Activated CD8-positive, alpha-beta memory T cell treated with anti-CD3 and anti-CD28 coated beads for 1 hour (primary cell): Measurements from ENCODE around the gene DOCK8.
"Not testable (repeated sequence)": the region's sequence is repeated elsewhere in the genome, so short reads cannot be mapped to it uniquely, and the experiment has no call there.

ENCODE experiments used
- DNase-seq, 2 donors: peaks; one replicate each; pipeline ENCODE4 v3.0.0-alpha.2; 2020; ENCODE audit warnings: low read depth in 1 of 2; ENCODE audit errors: extremely low read depth in 1 of 2

DOCK8 gene

DNA sequence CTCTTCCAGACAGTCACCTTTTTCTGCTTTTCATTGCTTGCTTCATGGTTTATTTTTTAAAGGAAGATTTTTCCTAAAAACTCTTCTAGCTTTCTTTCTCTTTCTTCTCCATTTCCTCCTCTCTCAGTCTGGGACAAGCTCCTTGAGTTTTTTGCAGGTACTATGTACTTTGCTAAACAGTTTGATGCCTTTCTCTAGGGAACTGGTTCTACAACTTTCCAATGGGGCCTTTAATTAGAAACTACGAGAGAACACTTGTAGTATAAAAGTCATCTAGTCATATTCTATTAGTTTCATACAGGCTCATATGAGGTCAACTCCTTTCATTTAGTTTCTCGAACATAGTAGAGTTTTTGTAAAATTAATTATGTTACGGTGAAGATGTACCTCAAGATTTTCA, 189.6 kb downstream of the DOCK8 start:
- no peak for DNase-seq

DNA sequence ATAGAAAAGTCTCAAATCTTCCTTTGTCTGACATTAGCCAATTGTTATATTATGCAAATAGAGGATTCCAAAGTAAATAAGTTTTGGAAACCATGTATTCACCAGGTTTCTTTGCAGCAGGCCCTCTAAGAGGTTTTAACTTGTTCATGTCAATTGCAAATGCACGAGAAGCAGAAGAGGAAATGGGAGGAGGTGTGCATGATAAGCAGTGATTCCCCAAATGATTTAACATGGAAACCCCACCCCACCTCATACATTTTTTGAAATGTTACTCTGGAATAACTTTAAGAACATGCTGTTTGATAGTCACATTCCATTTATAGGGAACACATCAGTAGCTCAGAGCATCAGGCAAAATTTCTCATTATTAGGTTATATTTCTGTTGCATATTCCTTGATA, 190.7 kb downstream of the DOCK8 start:
- no peak for DNase-seq

DNA sequence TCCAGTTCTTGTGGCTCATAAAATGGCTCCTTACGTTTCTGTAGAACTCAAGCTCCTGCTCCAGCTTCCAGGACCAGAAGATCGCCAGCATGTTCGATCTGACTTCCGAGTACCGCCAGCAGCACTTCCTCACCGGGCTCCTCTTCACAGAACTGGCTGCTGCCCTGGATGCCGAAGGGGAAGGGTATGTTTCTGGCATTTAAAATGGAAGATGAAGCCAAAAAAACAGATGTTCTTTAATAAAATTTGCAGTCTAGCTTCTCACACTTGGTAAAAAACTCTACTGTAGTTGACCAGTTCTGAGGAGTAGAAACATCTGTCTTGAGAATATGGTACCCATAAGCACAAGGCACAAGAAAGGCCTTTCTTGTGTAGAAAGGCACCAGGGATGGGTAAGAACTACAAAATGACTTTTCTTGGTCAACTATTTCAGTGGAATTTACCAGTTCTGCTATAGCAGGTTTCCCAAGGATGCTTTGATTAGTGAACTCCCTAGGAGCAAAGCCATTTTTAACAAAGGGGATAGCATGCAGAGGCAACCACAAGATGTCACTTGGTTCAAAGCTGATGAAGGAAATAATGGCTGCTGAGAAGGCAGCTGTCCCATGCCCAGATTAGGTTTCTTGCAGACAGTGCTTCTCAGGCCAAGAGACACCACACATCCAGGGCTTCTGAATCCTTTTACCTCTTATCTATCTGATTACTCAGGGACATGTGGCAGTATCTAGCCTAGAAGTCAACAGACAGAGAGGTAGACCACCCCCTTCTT, 192.4 kb downstream of the DOCK8 start:
- DNase-seq: no peak

DNA sequence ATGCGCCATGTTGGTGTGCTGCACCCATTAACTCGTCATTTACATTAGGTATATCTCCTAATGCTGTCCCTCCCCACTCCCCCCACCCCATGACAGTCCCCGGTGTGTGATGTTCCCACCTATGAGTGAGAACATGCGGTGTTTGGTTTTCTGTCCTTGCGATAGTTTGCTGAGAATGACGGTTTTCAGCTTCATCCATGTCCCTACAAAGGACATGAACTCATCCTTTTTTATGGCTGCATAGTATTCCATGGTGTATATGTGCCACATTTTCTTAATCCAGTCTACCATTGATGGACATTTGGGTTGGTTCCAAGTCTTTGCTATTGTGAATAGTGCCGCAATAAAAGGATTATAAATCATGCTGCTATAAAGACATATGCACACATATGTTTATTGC, 195.0 kb downstream of the DOCK8 start:
- DNase-seq: not testable (repeated sequence)

DNA sequence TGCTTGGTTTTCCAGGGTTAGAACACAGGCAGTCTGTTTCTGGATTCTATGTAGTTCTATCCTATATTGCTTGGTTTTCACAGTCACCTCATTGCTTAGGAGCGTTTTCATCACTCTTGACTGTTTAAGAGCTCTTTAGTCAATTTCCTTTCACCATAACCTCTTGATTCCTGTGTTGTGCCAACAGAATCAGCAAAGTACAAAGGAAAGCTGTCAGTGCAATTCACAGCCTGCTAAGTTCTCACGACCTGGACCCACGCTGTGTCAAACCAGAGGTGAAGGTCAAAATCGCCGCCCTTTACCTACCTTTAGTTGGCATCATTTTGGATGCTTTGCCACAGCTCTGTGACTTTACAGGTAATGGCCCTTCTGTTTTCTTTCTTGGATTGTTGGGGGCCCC, 199.9 kb downstream of the DOCK8 start:
- DNase-seq: no peak

DNA sequence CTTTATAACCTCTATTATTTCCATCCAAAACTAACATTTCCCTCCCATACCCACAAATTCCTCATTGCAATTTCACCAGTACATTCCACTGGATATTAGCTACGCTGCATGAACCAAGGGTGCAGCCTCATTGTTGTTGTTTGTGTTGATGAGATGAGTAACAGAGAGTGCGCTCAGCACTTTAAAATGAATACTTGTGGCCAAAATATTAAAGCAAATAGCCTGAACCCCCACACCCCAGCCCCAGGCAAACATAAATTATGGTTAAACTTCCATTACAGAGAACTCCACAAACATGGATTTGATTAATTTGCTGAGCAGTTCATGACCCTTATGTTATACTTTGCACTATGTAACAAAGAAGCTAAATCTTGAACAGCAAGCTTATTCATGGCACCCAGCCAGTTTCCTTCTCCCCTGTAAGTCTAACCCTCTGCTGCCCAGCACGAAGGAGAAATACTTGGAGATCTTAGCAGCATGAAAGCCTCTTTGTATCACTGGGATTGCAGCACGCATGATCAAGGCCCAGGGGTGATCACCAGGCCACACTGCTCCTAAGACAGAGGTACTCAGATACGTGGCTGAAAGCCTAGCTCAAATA, 205.0 kb downstream of the DOCK8 start:
- no peak for DNase-seq

DNA sequence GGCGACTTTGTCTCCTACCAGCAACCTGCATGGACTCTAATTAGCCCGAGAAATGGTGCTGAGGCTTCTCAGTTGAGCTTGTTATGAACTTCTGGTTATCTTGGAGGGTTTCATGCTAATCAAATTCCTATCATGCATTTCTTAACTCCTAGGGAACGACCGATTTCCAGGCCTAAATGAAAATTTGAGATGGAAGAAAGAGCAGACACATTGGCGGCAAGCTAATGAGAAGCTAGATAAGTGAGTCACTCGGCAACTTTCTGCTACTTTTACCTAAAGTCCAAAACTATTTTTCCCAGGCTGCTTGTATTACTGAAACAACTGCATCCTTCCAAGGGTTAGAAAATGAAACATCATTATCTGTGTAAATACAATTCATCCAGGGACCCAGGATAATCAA, 207.2 kb downstream of the DOCK8 start:
- no peak for DNase-seq

DNA sequence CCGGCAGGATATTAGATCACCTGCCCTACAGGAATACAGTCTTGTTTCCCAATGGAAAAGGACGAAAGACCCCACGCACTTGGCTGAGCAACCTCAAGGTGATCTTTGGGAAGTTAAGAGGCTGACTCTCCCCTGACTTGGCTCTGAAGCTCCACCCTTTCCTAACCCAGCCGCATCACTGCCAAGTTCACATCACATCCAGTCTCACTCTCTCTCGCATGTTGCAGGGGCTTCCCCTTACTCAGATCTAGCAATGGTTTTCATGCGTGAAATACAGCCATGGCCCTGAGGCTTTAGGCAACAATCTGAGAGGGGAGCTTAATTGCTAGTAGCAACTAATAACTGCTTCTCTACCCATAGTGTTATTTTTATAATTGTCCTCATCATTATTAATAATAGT, 211.6 kb downstream of the DOCK8 start:
- no peak for DNase-seq

DNA sequence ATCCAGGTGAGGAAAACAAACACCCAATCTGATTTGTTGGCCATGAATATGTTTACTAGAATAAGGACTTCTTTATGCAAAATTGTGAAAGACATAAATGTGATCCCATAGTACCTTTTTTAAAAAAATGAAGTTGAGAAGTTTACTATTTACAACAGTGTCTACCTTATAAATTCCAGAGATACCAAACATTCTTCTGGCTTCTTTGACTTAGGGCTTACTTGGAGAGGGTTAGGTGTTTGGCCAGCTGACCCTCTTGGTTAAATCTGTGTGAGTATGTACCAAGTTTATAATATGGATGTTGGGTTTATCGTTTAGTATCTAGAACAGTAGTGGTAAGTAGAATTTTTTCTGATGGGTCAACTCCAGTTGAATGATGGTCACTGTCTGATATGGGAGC, 212.3 kb downstream of the DOCK8 start:
- no peak for DNase-seq

DNA sequence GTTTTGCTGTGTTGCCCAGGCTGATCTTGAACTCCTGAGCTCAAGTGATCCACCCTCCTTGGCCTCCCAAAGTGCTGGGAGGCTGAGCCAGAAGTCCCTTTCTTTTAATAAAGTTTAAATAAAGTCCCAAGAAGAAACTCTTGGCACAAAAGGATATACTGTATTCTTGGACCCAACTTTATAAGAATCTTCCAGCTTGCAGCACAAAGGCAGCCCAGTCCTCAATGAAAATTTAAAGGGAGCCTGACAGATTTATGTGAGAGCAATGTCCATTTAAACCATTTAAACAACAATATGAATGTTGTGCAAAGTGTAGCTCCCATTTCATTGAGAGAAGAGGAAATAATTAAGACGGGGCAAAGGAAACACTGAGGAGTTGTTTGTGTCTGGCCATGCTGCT, 217.0 kb downstream of the DOCK8 start:
- DNase-seq: no peak

DNA sequence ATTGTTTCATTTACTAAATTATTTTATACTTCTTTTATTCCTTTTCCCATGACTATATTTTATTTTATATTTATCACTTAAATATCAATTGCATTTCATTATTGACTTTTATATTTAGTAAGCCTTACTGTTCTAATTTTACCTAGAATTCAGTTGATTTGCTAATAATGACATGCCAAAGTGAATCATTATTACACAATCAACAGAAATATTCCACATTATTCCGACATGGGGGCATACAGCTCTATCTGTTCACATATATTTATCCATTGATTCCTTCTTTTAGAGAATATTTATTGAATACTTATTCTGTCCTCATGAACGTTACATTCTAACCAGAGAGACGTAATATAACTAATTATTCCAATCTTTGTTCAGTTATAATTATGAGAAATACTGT, 221.8 kb downstream of the DOCK8 start:
- DNase-seq: no peak

DNA sequence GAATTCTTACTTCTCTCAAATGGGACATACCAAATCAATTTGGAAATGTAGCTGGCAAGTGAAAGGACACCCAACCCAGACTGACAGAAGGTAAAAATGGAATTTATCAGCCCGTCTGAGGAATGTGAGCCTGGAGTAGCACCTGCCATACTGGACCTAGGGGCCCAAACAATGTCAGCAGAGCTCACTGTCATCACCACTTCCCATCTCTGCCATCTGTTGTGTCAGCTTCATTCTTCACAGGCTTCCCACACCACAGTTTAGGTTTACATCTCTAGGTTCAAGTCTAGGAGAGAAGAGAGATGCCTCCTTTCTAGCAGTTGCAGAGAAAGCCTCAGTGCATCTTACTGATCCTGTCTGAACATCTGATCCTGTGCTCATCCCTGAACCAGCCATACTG, 222.4 kb downstream of the DOCK8 start:
- DNase-seq: no peak

DNA sequence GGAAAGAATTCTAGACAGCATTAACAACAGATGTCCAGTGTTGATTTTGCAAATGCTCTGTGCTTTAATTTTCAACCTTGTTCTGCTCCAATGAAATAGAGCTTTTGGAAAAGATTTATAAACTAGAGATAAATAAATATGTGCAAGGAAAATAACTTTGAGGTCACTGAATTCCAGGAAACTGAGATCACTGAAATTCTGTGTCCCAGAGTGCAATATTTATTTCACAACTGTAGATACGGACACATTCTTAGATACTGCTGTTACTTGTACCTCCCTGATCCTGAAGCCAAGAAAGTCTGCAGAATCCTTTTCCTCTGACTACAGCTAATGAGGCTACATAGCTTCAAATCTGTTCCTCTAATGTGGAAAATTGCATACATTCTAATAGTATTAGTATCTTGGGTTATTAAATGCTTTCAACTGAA, 222.9 kb downstream of the DOCK8 start:
- DNase-seq: no peak

DNA sequence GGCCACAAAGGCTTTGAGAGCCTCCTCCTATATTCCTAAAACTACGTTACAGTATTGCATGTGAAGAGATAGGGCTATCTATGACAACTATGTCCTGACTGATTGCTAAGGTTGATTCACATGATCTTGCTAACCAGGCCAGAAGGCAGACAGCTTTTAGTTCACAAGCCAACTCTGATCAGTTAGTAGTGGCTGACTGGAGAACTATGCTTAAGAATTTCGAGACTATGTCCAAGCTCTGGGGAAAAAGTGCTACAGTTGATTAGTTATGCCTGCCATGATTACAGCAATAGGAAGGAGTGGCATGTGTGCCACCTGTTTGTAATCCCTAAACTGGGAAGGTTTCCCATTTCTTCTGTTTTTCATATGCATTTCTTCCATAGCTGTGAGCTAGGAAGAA, 223.4 kb downstream of the DOCK8 start:
- DNase-seq: no peak

DNA sequence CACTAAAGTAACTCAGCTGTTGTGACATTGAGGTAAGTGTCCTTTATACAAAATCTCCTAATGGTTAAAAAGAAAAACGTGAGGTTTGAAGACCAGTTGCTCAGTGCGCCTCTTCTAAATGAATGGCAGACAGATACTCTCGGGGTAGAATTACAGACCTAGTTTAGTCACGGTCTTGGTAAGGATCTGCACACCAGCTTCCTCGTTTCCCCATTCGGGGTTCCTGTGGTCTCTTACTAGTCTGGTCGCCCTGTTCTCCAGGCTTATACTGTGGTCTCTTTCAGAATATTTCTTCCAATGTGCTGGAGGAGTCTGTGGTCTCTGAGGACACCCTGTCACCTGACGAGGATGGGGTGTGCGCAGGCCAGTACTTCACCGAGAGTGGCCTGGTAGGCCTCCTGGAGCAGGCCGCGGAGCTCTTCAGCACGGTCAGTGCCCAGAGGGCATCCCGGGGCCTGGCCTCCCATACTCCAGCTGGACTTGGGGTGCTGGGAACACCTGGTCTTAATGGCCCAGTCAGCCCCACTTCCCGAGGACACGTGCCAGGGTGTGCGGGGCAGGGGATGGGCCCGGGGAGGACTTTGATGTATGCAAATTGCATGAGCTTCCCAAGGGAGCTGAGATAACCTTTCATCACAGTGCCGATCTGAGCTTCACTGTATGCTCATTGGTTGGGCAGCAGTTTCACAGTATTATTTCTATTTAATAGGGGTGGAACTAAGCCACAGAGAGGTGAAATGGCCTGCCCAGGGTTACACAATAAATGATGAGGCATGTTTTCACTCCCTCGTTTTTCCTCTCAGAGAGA, 224.5 kb downstream of the DOCK8 start:
- no peak for DNase-seq

DNA sequence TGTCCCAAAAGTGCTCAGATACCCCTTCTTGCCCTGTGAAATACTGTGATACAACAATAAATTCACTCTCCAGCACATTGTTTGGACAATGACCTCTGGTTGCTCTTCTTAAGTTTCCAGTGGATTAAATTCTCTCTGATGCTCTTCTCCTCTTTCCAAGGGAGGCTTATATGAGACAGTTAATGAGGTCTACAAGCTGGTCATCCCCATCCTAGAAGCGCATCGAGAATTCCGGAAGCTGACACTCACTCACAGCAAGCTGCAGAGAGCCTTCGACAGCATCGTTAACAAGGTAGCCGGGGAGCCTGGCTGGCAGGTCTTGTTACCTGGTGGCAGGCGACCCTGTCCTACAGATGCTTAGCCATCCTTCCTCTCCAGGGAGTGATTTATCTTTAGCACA, 226.5 kb downstream of the DOCK8 start:
- DNase-seq: no peak

DNA sequence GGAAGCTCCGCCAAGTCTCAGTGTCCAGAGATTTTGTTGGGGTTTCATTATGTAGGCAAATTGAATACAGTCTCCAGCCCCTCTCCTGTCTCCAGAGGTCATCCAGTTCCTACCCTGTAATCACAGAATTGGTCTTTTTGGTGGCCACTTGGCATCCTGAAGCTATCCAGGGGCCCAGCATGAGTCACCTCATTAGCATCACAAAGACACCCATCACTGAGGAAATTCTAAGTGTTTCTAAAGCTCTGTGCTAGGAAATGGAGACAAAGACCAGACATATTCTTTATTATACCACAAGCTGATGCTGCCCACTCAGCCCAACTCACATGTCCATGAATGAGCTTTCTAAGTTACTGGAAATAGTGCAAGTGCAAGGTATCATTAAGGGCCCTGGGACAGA, 229.9 kb downstream of the DOCK8 start:
- no peak for DNase-seq

DNA sequence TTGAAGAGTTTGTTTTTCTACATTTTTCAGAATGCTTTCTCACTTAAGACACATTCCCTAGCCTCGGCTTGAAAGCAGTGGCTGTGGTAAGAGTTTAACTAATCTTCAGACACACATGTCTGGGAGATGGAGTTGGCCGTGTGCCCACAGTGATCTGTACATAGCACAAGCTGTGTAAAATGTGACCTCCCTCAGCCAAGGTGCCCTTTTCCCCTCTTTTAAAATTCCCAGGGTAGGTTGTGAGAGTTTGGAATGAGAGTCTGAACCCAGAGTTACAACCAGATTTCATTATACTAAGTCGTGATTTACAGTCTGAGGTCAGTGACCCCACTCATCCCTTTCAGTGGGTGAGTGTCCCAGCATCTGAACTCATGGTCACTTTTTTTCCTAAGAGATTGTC, 230.4 kb downstream of the DOCK8 start:
- no peak for DNase-seq

DNA sequence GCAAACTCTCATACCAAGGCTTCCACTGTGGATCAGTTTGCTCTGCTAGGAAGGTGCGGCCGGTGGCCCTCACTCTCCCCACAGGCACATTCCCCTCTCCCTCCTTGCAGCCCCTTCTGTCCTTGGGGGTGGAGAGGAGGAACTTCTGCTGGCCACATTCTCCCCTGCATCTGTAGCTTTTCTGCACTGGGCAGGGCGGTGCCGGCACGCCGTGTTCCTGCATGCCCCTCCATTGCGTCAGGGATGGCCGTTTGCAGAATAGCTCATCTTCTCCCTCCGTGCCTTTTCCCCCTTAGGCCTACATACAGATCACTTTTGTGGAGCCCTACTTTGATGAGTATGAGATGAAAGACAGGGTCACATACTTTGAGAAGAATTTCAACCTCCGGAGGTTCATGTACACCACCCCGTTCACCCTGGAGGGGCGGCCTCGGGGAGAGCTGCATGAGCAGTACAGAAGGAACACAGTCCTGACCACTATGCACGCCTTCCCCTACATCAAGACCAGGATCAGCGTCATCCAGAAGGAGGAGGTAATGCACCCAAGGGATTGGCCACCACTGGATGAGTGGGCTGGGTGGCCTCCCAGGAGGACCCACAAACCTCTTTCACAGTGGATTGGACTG, 231.5 kb downstream of the DOCK8 start:
- no peak for DNase-seq

DNA sequence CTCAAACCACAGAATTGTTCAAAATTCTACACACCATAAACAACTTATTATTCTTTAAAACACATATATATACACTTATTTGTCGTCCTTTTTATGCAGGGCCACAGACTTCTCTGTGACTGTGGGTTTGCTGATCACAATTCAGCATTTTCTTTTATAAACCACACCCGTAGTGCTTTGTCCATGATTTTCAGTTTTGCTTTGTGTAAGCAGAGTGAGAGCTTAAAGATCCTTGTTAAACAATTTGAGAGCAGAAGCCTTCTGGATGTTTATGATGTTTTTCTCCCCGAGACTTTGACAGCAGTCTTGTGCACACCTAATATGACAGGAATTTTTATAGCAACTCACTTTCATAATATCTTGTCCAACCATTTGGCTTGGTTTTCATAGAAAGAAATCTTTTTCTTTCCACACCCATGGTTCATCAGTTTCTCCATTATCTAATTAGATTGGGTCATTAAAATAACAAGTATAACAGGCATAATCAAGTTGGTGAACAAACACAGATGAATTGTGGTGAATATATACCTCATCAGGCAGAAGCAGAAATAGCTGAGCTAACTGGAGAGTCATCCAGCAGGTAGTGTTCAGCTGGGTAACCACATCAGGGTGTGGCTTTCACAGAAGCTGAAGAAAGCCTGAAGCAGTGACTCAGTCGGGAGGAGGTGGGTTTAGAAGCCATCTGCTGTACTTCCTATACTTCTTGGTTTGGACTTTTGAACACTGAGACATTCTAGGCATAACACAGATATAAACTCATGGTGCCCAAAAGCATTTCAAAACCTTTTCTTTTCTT, 232.8 kb downstream of the DOCK8 start:
- peak; percentile 28 to 30 for DNase-seq

DNA sequence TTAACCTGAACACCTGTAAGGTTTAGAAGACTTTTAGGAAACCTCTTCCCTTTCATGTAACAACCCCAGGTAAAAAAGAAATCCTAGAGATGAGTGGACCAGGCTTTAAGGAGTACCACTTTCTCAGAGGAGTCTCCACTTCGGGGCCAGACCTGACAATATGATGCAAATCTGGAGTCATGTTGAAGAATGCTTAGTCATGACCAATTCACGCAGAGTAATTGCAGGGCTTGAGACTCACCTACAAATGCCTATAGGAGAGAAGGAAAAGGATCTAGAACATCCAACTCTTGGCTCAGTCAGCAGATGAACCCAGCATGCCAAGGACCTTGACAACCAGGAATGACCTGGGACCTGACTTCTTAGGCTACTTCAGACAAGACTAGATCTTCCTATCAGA, 235.4 kb downstream of the DOCK8 start:
- no peak for DNase-seq
